ENCODE data around the gene LIPT2. TPM values are rescaled to one million over a fixed set of nuclear protein-coding genes. Genes with fewer than 3 reads are reported as not detected.

Gene LIPT2
- total RNA-seq, 1 experiment from 2014 or later: 7.9 TPM

- no peak for DNase-seq (ENCODE audit: unreplicated experiment)
- H3K9me3 Mint-ChIP-seq (ENCODE audit: unreplicated experiment): no peaks in the 10 kb centered on the region
- H3K4me1 Mint-ChIP-seq (ENCODE audit: insufficient read depth, unreplicated experiment): peaks cover 14% of the 10 kb centered on the region
- no peak overlapping the region for H3K4me3 Mint-ChIP-seq (ENCODE audit: unreplicated experiment)
- POLR2A ChIA-PET: interaction anchor here (0.9 to 1.5 kb wide), 6 partner anchors 36 to 195 kb away, joined by 3 to 9 read pairs (median 3); partner anchors contain the start of gene LIPT2
- no peaks in the 10 kb centered on the region for H3K36me3 Mint-ChIP-seq (ENCODE audit: insufficient read depth, unreplicated experiment)
- CTCF ChIA-PET: interaction anchor here (0.6 to 13.6 kb wide), 33 partner anchors 10 to 489 kb away, joined by 3 to 447 read pairs (median 5); partner anchors contain the start of genes LIPT2 and PGM2L1
- H3K27me3 Mint-ChIP-seq (ENCODE audit: insufficient read depth, unreplicated experiment): no peaks in the 10 kb centered on the region
- intact Hi-C loops (cut with micrococcal nuclease): loop anchor here (5.0 kb wide), 1 partner anchor 287 kb away; no protein-coding TSS in a partner anchor
- no peak overlapping the region for H3K27ac Mint-ChIP-seq (ENCODE audit: low read depth, unreplicated experiment)
- no TSS peak for BruUV-seq (replicated peaks)
- no peak for TF ChIP-seq CTCF (IDR thresholded peaks at IDR 0.05; ENCODE audit: unreplicated experiment)
These were observed 43.2 kb downstream of the LIPT2 start for GRCh38 chr11:74450318-74450717.

GRCh38 chr11:74449369-74449931, 44.1 kb downstream of the LIPT2 start:
- intact Hi-C loops (cut with micrococcal nuclease): loop anchor here (1.0 kb wide), 3 partner anchors 61 to 485 kb away; no protein-coding TSS in a partner anchor
- ChIA-PET POLR2A (interaction anchor here (0.6 to 1.5 kb wide), 4 partner anchors 60 to 194 kb away, joined by 3 to 9 read pairs (median 3); no protein-coding TSS in a partner anchor), CTCF (interaction anchor here (0.6 to 13.6 kb wide), 44 partner anchors 8 to 497 kb away, joined by 3 to 447 read pairs (median 4); partner anchors contain the start of genes KCNE3, LIPT2 and PGM2L1)
- Mint-ChIP-seq H3K9me3 (ENCODE audit: unreplicated experiment) (no peaks in the 10 kb centered on the region), H3K27me3 (ENCODE audit: insufficient read depth, unreplicated experiment) (no peaks in the 10 kb centered on the region), H3K36me3 (ENCODE audit: insufficient read depth, unreplicated experiment) (no peaks in the 10 kb centered on the region), H3K4me1 (ENCODE audit: insufficient read depth, unreplicated experiment) (peaks cover 14% of the 10 kb centered on the region), H3K27ac (ENCODE audit: low read depth, unreplicated experiment) (no peak overlapping the region), H3K4me3 (ENCODE audit: unreplicated experiment) (no peak overlapping the region)
- DNase-seq (ENCODE audit: unreplicated experiment): peak; percentile 84
- peak; percentile 72 for TF ChIP-seq CTCF (IDR thresholded peaks at IDR 0.05; ENCODE audit: unreplicated experiment)
- no TSS peak for BruUV-seq (replicated peaks)

GRCh38 chr11:74447720-74448119, 45.8 kb downstream of the LIPT2 start:
- DNase-seq (ENCODE audit: unreplicated experiment): no peak
- intact Hi-C loops (cut with micrococcal nuclease): no loop called here
- CTCF ChIA-PET: interaction anchor here (0.8 to 13.6 kb wide), 9 partner anchors 9 to 325 kb away, joined by 3 to 447 read pairs (median 7); no protein-coding TSS in a partner anchor
- H3K4me3 Mint-ChIP-seq (ENCODE audit: unreplicated experiment): no peak overlapping the region
- H3K27me3 Mint-ChIP-seq (ENCODE audit: insufficient read depth, unreplicated experiment): no peaks in the 10 kb centered on the region
- no peak overlapping the region for H3K27ac Mint-ChIP-seq (ENCODE audit: low read depth, unreplicated experiment)
- no peaks in the 10 kb centered on the region for H3K36me3 Mint-ChIP-seq (ENCODE audit: insufficient read depth, unreplicated experiment)
- H3K9me3 Mint-ChIP-seq (ENCODE audit: unreplicated experiment): no peaks in the 10 kb centered on the region
- TF ChIP-seq CTCF (IDR thresholded peaks at IDR 0.05; ENCODE audit: unreplicated experiment): no peak
- POLR2A ChIA-PET: interaction anchor here (0.6 kb wide), 1 partner anchor 483 kb away, joined by 3 read pairs; no protein-coding TSS in a partner anchor
- peaks cover 16% of the 10 kb centered on the region for H3K4me1 Mint-ChIP-seq (ENCODE audit: insufficient read depth, unreplicated experiment)
- no TSS peak for BruUV-seq (replicated peaks)

GRCh38 chr11:74446532-74446938, 47.0 kb downstream of the LIPT2 start:
- no peak for DNase-seq (ENCODE audit: unreplicated experiment)
- H3K36me3 Mint-ChIP-seq (ENCODE audit: insufficient read depth, unreplicated experiment): no peaks in the 10 kb centered on the region
- ChIA-PET CTCF (interaction anchor here (0.6 to 13.6 kb wide), 7 partner anchors 36 to 486 kb away, joined by 3 to 447 read pairs (median 4); no protein-coding TSS in a partner anchor), POLR2A (interaction anchor here (1.3 kb wide), 1 partner anchor 60 kb away, joined by 3 read pairs; no protein-coding TSS in a partner anchor)
- TF ChIP-seq CTCF (IDR thresholded peaks at IDR 0.05; ENCODE audit: unreplicated experiment): no peak
- no peaks in the 10 kb centered on the region for H3K9me3 Mint-ChIP-seq (ENCODE audit: unreplicated experiment)
- intact Hi-C loops (cut with micrococcal nuclease): no loop called here
- H3K27ac Mint-ChIP-seq (ENCODE audit: low read depth, unreplicated experiment): no peak overlapping the region
- no peak overlapping the region for H3K4me3 Mint-ChIP-seq (ENCODE audit: unreplicated experiment)
- peaks cover 20% of the 10 kb centered on the region for H3K4me1 Mint-ChIP-seq (ENCODE audit: insufficient read depth, unreplicated experiment)
- BruUV-seq (replicated peaks): no TSS peak
- no peaks in the 10 kb centered on the region for H3K27me3 Mint-ChIP-seq (ENCODE audit: insufficient read depth, unreplicated experiment)
